SK-N-SH (cell line): ENCODE results near the gene LTB4R2. TPM values are rescaled to one million over a fixed set of nuclear protein-coding genes. Genes with fewer than 3 reads are reported as not detected.

ENCODE experiments used
- CTCF ChIA-PET: fragments of 300-600, 350-600 bp; formaldehyde crosslinking; extraction: SDS; loops from one replicate; lab custom pipeline; 2021; lab: Yijun Ruan, JAX
- POLR2A ChIA-PET: fragments of 350-600 bp; sonication (Branson Sonifier 250); formaldehyde crosslinking; extraction: SDS; loops from one replicate; lab custom pipeline; 2020; ENCODE audit warnings: antibody characterized with exemption, inconsistent platforms; lab: Yijun Ruan, JAX
- DNase-seq: peaks from one replicate; pipeline ENCODE4 v3.0.0; 2012
- H2AFZ ChIP-seq: fragments of 200-600 bp; sonication (generic); 2 replicates; pipeline ENCODE4 v1.8.1; 2016; ENCODE audit warnings: antibody characterized with exemption, mild to moderate bottlenecking, low read depth
- H3F3A ChIP-seq: fragments of 200-600 bp; sonication (generic); replicated peaks from 2 replicates; pipeline ENCODE3; 2016; ENCODE audit warnings: antibody characterized with exemption, mild to moderate bottlenecking; ENCODE audit not compliant: insufficient read depth
- H3K27ac ChIP-seq, 2 experiments: fragments of 200-500 bp in 1 of 2; fragments of 200-600 bp in 1 of 2; sonication (Bioruptor generic) in 1 of 2; sonication (generic), shearing (Covaris generic) in 1 of 2; 2 replicates each; pipeline versions ENCODE4 v1.5.1 to v1.6.1; 2014 to 2016; ENCODE audit warnings: low read depth in 2 of 2, inconsistent platforms in 1 of 2, low read length in 1 of 2, mild to moderate bottlenecking in 1 of 2, mixed read lengths in 1 of 2
- H3K27me3 ChIP-seq: fragments of 200-600 bp; sonication (generic), shearing (Covaris generic); 2 replicates; pipeline ENCODE4 v1.6.1; 2016; ENCODE audit warnings: mixed run types; ENCODE audit not compliant: insufficient read depth
- H3K36me3 ChIP-seq, 2 experiments: fragments of 200-500 bp in 1 of 2; fragments of 200-600 bp in 1 of 2; sonication (Bioruptor generic) in 1 of 2; sonication (generic) in 1 of 2; replicated peaks in 1 of 2; 2 replicates each; pipeline versions ENCODE3 to v1.5.1; 2014 to 2016; ENCODE audit warnings: low read length in 1 of 2, mild to moderate bottlenecking in 1 of 2; ENCODE audit not compliant: insufficient read depth in 2 of 2, control insufficient read depth in 1 of 2
- H3K4me1 ChIP-seq, 2 experiments: fragments of 200-500 bp in 1 of 2; fragments of 200-600 bp in 1 of 2; sonication (Bioruptor generic) in 1 of 2; sonication (generic), shearing (Covaris generic) in 1 of 2; 2 replicates each; pipeline versions ENCODE4 v1.5.1 to v1.6.1; 2014 to 2016; ENCODE audit warnings: low read depth in 1 of 2, low read length in 1 of 2, mixed run types in 1 of 2; ENCODE audit not compliant: insufficient read depth in 2 of 2, control insufficient read depth in 1 of 2
- H3K4me2 ChIP-seq: fragments of 200-600 bp; sonication (generic), shearing (Covaris generic); 2 replicates; pipeline ENCODE4 v1.6.1; 2017; ENCODE audit warnings: mixed run types
- H3K4me3 ChIP-seq, 2 experiments: fragments of 200-500 bp in 1 of 2; fragments of 200-600 bp in 1 of 2; sonication (Bioruptor generic) in 1 of 2; sonication (generic), shearing (Covaris generic) in 1 of 2; 2 replicates each; pipeline versions ENCODE4 v1.5.1 to v1.8.1; 2014 to 2016; ENCODE audit warnings: low read depth in 2 of 2, inconsistent platforms in 1 of 2, low read length in 1 of 2, mild to moderate bottlenecking in 1 of 2, mixed read lengths in 1 of 2, moderate library complexity in 1 of 2
- H3K79me2 ChIP-seq: fragments of 200-600 bp; sonication (generic); 2 replicates; pipeline ENCODE4 v1.8.1; 2017; ENCODE audit warnings: mild to moderate bottlenecking; ENCODE audit not compliant: insufficient read depth
- H3K9ac ChIP-seq: fragments of 200-600 bp; sonication (generic); 2 replicates; pipeline ENCODE4 v1.6.1; 2017; ENCODE audit warnings: mixed run types
- H3K9me2 ChIP-seq: fragments of 200-600 bp; sonication (generic); 2 replicates; pipeline ENCODE4 v1.6.1; 2017; ENCODE audit warnings: mixed run types
- H3K9me3 ChIP-seq: fragments of 200-600 bp; sonication (generic); 2 replicates; pipeline ENCODE4 v1.6.1; 2017; ENCODE audit warnings: mixed run types, mild to moderate bottlenecking, moderate library complexity
- H4K20me1 ChIP-seq: fragments of 200-600 bp; sonication (generic); 2 replicates; pipeline ENCODE4 v1.6.1; 2017; ENCODE audit warnings: mild to moderate bottlenecking, mixed run types; ENCODE audit not compliant: insufficient read depth
- CHD2 ChIP-seq: fragments of 150-350 bp; IDR thresholded peaks from 2 replicates; pipeline ENCODE4 v1.6.1; 2018; ENCODE audit warnings: low read length; ENCODE audit not compliant: partially characterized antibody
- ELF1 ChIP-seq: IDR thresholded peaks from 2 replicates; pipeline ENCODE4 v1.4.0; 2012
- EP300 ChIP-seq, 2 experiments: IDR thresholded peaks; 2 replicates each; pipeline versions ENCODE4 v1.4.0 to v1.6.1; 2012; ENCODE audit warnings: borderline replicate concordance in 1 of 2, low read depth in 1 of 2, low read length in 1 of 2
- FOSL2 ChIP-seq: IDR thresholded peaks from 2 replicates; pipeline ENCODE4 v1.4.0; 2012; ENCODE audit warnings: low read depth, mild to moderate bottlenecking, moderate library complexity, borderline replicate concordance
- FOXM1 ChIP-seq: IDR thresholded peaks from 2 replicates; pipeline ENCODE4 v1.4.0; 2012; ENCODE audit warnings: low read depth, mild to moderate bottlenecking
- GABPA ChIP-seq: IDR thresholded peaks from 2 replicates; pipeline ENCODE4 v1.4.0; 2012; ENCODE audit warnings: low read depth, mild to moderate bottlenecking
- MEF2A ChIP-seq: IDR thresholded peaks from 2 replicates; pipeline ENCODE4 v1.4.0; 2012; ENCODE audit warnings: low read depth, borderline replicate concordance
- NFIC ChIP-seq: IDR thresholded peaks from 2 replicates; pipeline ENCODE4 v1.4.0; 2012; ENCODE audit warnings: borderline replicate concordance
- PBX3 ChIP-seq: IDR thresholded peaks from 2 replicates; pipeline ENCODE4; 2012
- RCOR1 ChIP-seq: fragments of 150-350 bp; IDR thresholded peaks from 2 replicates; pipeline ENCODE4 v1.6.1; 2017; ENCODE audit warnings: antibody characterized with exemption, low read length
- RFX5 ChIP-seq: IDR thresholded peaks from 2 replicates; pipeline ENCODE4 v1.6.1; 2012; ENCODE audit warnings: mild to moderate bottlenecking, improper control_type of control experiment, low read length
- RXRA ChIP-seq: IDR thresholded peaks from 2 replicates; pipeline ENCODE4 v1.4.0; 2012; ENCODE audit warnings: low read depth, mild to moderate bottlenecking, borderline replicate concordance
- SIN3A ChIP-seq: IDR thresholded peaks from 2 replicates; pipeline ENCODE4 v1.6.1; 2012; ENCODE audit warnings: low read depth, mild to moderate bottlenecking, low read length, moderate library complexity, borderline replicate concordance
- SMC3 ChIP-seq: IDR thresholded peaks from 2 replicates; pipeline ENCODE4 v1.6.1; 2012; ENCODE audit warnings: low read depth, low read length, improper control_type of control experiment
- TAF1 ChIP-seq: IDR thresholded peaks from 2 replicates; pipeline ENCODE4 v1.6.1; 2012; ENCODE audit warnings: low read depth, mild to moderate bottlenecking, low read length, moderate library complexity, borderline replicate concordance
- TEAD4 ChIP-seq: IDR thresholded peaks from 2 replicates; pipeline ENCODE4 v1.4.0; 2012; ENCODE audit warnings: mild to moderate bottlenecking, borderline replicate concordance; ENCODE audit not compliant: insufficient read depth
- USF1 ChIP-seq: IDR thresholded peaks from 2 replicates; pipeline ENCODE4 v1.4.0; 2012; ENCODE audit warnings: low read depth, borderline replicate concordance
- YY1 ChIP-seq: IDR thresholded peaks from 2 replicates; pipeline ENCODE4 v1.4.0; 2012; ENCODE audit warnings: low read depth, mild to moderate bottlenecking
- WGBS: methylation state at CpG from one replicate; pipeline ENCODE4 v1.1.6; 2017; ENCODE audit warnings: low lambda C conversion rate; 5-methylcytosine and 5-hydroxymethylcytosine counted together
- polyA plus RNA-seq, 3 experiments: library from polyadenylated mRNA; depleted of rRNA; stranded (reverse); fragments of >200 nt; gene quantifications; 2 replicates each; pipeline ENCODE4 v1.2.3, GENCODE V29; 2012
- TF ChIP-seq, protein P1 (sequence below): fragments of 200-600 bp; sonication (generic); IDR thresholded peaks from 2 replicates; pipeline ENCODE4 v1.6.1; 2017; ENCODE audit warnings: antibody characterized with exemption, mild to moderate bottlenecking, moderate library complexity
- TF ChIP-seq, protein P2 (sequence below): IDR thresholded peaks from 2 replicates; pipeline ENCODE4 v1.4.0; 2012; ENCODE audit warnings: low read depth
- TF ChIP-seq, protein P3 (sequence below): fragments of 150-350 bp; IDR thresholded peaks from 2 replicates; pipeline ENCODE4 v1.6.1; 2016; ENCODE audit warnings: mild to moderate bottlenecking, low read depth, low read length

LTB4R2 gene
- polyA plus RNA-seq, 1 of the 3 experiments (the other 2 are of a cell fraction): 8.2 TPM

- TF ChIP-seq, protein P1, sequence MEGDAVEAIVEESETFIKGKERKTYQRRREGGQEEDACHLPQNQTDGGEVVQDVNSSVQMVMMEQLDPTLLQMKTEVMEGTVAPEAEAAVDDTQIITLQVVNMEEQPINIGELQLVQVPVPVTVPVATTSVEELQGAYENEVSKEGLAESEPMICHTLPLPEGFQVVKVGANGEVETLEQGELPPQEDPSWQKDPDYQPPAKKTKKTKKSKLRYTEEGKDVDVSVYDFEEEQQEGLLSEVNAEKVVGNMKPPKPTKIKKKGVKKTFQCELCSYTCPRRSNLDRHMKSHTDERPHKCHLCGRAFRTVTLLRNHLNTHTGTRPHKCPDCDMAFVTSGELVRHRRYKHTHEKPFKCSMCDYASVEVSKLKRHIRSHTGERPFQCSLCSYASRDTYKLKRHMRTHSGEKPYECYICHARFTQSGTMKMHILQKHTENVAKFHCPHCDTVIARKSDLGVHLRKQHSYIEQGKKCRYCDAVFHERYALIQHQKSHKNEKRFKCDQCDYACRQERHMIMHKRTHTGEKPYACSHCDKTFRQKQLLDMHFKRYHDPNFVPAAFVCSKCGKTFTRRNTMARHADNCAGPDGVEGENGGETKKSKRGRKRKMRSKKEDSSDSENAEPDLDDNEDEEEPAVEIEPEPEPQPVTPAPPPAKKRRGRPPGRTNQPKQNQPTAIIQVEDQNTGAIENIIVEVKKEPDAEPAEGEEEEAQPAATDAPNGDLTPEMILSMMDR: peak; percentile 68
- no peak for TF ChIP-seq FOSL2
- peak; percentile 59 for TF ChIP-seq ELF1
- TF ChIP-seq RXRA: no peak
- TF ChIP-seq SIN3A: no peak; the same call in 1 of the 2 replicates
- no peak for TF ChIP-seq YY1
- TF ChIP-seq EP300 (IDR thresholded peaks at IDR 0.05; ENCODE audit: borderline replicate concordance in 1 of 2, low read depth in 1 of 2, low read length in 1 of 2): peak in 1 of 2 experiments; percentile 62; a peak in 2 of 4 replicates
- TF ChIP-seq, protein P2, sequence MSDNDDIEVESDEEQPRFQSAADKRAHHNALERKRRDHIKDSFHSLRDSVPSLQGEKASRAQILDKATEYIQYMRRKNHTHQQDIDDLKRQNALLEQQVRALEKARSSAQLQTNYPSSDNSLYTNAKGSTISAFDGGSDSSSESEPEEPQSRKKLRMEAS: peak; percentile 84
- peak; percentile 68 for TF ChIP-seq GABPA
- TF ChIP-seq TAF1: peak; percentile 84
- TF ChIP-seq FOXM1: no peak
- TF ChIP-seq CHD2: peak; percentile 81
- peak; percentile 55; the same call in 1 of the 2 replicates for TF ChIP-seq RFX5
These were observed 38.7 kb upstream of the LTB4R2 start, which contains the start of gene RABGGTA (continued) for GRCh38 chr14:24271134-24271833.

DNA sequence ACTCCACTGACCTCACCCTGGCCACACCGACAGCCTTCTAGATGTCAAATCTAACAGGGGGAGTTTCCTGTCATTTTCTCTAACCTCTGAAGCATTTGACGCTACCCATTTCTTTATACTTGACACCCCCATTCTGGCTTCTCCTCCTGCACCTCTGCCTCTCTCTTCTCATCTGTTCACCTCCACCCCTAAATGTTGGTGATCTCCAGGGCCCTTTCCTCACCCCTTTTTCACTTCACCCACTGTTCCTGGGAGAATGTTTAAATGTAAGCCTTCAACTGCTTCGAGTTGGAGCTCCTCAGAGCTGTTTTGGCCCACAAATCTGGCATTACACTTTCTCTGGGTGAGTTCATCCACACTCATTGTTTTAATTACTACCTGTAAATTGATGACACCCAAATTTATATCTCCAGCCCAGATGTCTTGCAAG, 38.1 kb upstream of the LTB4R2 start:
- peak overlapping the region; percentile 88 for H3K4me2 ChIP-seq
- 1% methylated on average over 3 of the region's 3 CpGs for WGBS
- CTCF ChIA-PET: interaction anchor here (0.5 to 4.9 kb wide), 10 partner anchors 10 to 57 kb away, joined by 3 to 37 read pairs (median 4); partner anchors contain the start of genes CIDEB and TINF2
- H3K79me2 ChIP-seq: no peaks in the 10 kb centered on the region; the same call in 1 of the 2 replicates
- POLR2A ChIA-PET: interaction anchor here (0.6 to 1.7 kb wide), 12 partner anchors 9 to 1200 kb away, joined by 3 to 23 read pairs (median 4); partner anchors contain the start of genes CHMP4A, DHRS1, NOP9 and TINF2
- no peaks in the 10 kb centered on the region for H3K27me3 ChIP-seq
- H3K36me3 ChIP-seq: peaks cover 0 to 17% of the 10 kb centered on the region in 2 experiments
- H3K9ac ChIP-seq: peak overlapping the region; percentile 97
- peak overlapping the region; percentile 96 for H2AFZ ChIP-seq
- H3K4me3 ChIP-seq: peak overlapping the region; percentile 82 to 83
- no peaks in the 10 kb centered on the region for H4K20me1 ChIP-seq
- peaks cover 6 to 10% of the 10 kb centered on the region in 2 experiments; a peak in 2 of 4 replicates for H3K4me1 ChIP-seq
- no peaks in the 10 kb centered on the region for H3F3A ChIP-seq
- H3K27ac ChIP-seq: peak overlapping the region in 1 of 2 experiments; percentile 26; a peak in 1 of 4 replicates
- no peaks in the 10 kb centered on the region for H3K9me3 ChIP-seq
- no peaks in the 10 kb centered on the region for H3K9me2 ChIP-seq
- DNase-seq: no peak
- TF ChIP-seq ELF1 (no peak), MEF2A (no peak), RCOR1 (no peak), SMC3 (no peak), NFIC (no peak), SIN3A (no peak), USF1 (no peak), FOXM1 (no peak), TEAD4 (no peak), PBX3 (no peak)
- TF ChIP-seq, protein P3, sequence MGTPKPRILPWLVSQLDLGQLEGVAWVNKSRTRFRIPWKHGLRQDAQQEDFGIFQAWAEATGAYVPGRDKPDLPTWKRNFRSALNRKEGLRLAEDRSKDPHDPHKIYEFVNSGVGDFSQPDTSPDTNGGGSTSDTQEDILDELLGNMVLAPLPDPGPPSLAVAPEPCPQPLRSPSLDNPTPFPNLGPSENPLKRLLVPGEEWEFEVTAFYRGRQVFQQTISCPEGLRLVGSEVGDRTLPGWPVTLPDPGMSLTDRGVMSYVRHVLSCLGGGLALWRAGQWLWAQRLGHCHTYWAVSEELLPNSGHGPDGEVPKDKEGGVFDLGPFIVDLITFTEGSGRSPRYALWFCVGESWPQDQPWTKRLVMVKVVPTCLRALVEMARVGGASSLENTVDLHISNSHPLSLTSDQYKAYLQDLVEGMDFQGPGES: no peak
- TF ChIP-seq, protein P1: no peak
- TF ChIP-seq, protein P2: no peak
